KMS-11 (cell line): Measurements from ENCODE around the gene COBL.

Source experiments
- H2AFZ ChIP-seq: fragments of 200-600 bp; sonication (generic); 2 replicates; pipeline ENCODE4 v1.6.1; 2016; ENCODE audit warnings: antibody characterized with exemption, mixed run types, low read depth
- H3K27ac ChIP-seq: fragments of 200-600 bp; sonication (generic); 2 replicates; pipeline ENCODE4 v1.6.1; 2016; ENCODE audit warnings: mild to moderate bottlenecking, mixed run types
- H3K27me3 ChIP-seq: fragments of 200-600 bp; sonication (generic); 2 replicates; pipeline ENCODE4 v1.6.1; 2017; ENCODE audit warnings: mild to moderate bottlenecking, low read depth, mixed run types, moderate library complexity; ENCODE audit not compliant: insufficient read depth
- H3K36me3 ChIP-seq: fragments of 200-600 bp; sonication (generic); 2 replicates; pipeline ENCODE4 v1.6.1; 2017; ENCODE audit warnings: mild to moderate bottlenecking, mixed run types; ENCODE audit not compliant: insufficient read depth
- H3K4me1 ChIP-seq: fragments of 200-600 bp; sonication (generic); 2 replicates; pipeline ENCODE4 v1.6.1; 2016; ENCODE audit warnings: mild to moderate bottlenecking, low read depth, mixed run types; ENCODE audit not compliant: poor library complexity, severe bottlenecking
- H3K4me2 ChIP-seq: fragments of 200-600 bp; sonication (generic); 2 replicates; pipeline ENCODE4 v1.7.0; 2016; ENCODE audit warnings: mild to moderate bottlenecking, mixed run types
- H3K4me3 ChIP-seq: fragments of 200-600 bp; sonication (generic); IDR thresholded peaks from 2 replicates; pipeline ENCODE4 v1.6.1; 2017; ENCODE audit warnings: low read depth, low read length, mixed read lengths; ENCODE audit not compliant: insufficient read depth
- H3K79me2 ChIP-seq: fragments of 200-600 bp; sonication (generic); 2 replicates; pipeline ENCODE4 v1.6.1; 2016; ENCODE audit warnings: low read depth, mixed run types; ENCODE audit not compliant: insufficient read depth
- H3K9ac ChIP-seq: fragments of 200-600 bp; sonication (generic); 2 replicates; pipeline ENCODE4 v1.6.1; 2016; ENCODE audit warnings: mild to moderate bottlenecking, mixed run types
- H4K20me1 ChIP-seq: fragments of 200-600 bp; sonication (generic); 2 replicates; pipeline ENCODE4 v1.6.1; 2016; ENCODE audit warnings: mild to moderate bottlenecking, mixed run types; ENCODE audit not compliant: insufficient read depth
- TF ChIP-seq, protein P1 (sequence below): fragments of 200-600 bp; sonication (generic); conservative IDR thresholded peaks from 2 replicates; pipeline ENCODE4 v1.6.1; 2017; ENCODE audit warnings: low read depth, mild to moderate bottlenecking, antibody characterized with exemption, low read length, moderate library complexity, mixed read lengths

COBL gene

DNA sequence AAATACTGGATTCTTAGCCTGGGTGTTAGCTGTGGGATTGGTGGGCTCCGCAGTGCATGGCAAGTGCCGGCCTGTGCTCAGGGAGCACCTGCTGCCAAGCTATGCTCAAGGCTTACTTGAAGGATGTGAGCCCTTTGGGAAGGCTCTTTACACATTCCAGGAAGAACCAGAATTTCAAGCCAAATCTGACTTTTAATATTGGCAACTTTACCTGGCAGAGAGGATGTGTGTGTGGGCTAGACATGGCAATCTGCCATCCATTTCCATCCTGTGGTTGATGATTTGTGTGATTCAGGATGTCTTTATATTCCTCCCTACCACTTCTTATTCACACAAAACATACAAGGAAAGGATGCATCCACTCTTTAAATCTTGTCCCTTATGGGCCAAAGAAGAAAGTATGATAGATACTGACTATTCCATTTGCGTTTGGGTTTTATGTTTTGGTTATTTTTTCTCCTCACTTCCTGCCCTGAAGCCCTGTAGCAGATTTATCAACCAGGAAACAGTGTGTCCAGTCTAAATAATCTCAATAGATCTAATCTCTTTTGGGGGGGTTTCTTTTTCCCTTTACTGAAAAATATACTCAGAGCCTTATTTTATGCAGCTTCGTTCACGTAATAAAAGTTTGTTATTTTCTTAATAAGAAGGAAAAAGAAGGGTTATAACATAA is 247.1 kb downstream of the COBL start:
- H3K27me3 ChIP-seq, result no peaks in the 10 kb centered on the region
- H3K4me3 ChIP-seq, result no peak overlapping the region
- no peaks in the 10 kb centered on the region for H3K79me2 ChIP-seq
- TF ChIP-seq, protein P1, sequence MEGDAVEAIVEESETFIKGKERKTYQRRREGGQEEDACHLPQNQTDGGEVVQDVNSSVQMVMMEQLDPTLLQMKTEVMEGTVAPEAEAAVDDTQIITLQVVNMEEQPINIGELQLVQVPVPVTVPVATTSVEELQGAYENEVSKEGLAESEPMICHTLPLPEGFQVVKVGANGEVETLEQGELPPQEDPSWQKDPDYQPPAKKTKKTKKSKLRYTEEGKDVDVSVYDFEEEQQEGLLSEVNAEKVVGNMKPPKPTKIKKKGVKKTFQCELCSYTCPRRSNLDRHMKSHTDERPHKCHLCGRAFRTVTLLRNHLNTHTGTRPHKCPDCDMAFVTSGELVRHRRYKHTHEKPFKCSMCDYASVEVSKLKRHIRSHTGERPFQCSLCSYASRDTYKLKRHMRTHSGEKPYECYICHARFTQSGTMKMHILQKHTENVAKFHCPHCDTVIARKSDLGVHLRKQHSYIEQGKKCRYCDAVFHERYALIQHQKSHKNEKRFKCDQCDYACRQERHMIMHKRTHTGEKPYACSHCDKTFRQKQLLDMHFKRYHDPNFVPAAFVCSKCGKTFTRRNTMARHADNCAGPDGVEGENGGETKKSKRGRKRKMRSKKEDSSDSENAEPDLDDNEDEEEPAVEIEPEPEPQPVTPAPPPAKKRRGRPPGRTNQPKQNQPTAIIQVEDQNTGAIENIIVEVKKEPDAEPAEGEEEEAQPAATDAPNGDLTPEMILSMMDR, result no peak
- H3K27ac ChIP-seq, result no peak overlapping the region
- no peak overlapping the region for H2AFZ ChIP-seq
- H3K4me2 ChIP-seq, result no peak overlapping the region
- no peaks in the 10 kb centered on the region for H4K20me1 ChIP-seq
- no peaks in the 10 kb centered on the region for H3K36me3 ChIP-seq
- no peaks in the 10 kb centered on the region for H3K4me1 ChIP-seq
- H3K9ac ChIP-seq, result no peak overlapping the region

DNA sequence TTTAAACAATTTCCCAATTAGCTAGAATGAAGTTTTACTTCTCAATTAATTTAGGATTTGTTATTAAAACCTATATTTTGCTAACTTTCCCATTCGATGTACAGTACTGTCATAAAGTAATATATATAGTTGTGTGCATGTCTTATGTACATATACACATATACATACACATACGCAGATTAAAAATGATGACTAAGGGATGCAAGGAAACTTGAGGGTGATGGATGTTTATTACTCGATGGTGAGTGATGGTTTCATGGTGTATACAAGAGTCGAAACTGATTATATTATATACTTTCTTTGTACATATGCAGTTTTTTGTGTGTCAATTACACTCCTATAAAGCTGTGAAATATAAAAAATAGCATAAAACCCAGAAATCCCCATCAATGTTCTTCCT is 248.2 kb downstream of the COBL start:
- no peak overlapping the region for H3K4me3 ChIP-seq
- no peak overlapping the region for H2AFZ ChIP-seq
- no peaks in the 10 kb centered on the region for H4K20me1 ChIP-seq
- H3K4me2 ChIP-seq, result no peak overlapping the region
- TF ChIP-seq, protein P1, result no peak
- H3K79me2 ChIP-seq, result no peaks in the 10 kb centered on the region
- no peaks in the 10 kb centered on the region for H3K36me3 ChIP-seq
- no peaks in the 10 kb centered on the region for H3K27me3 ChIP-seq
- no peaks in the 10 kb centered on the region for H3K4me1 ChIP-seq
- H3K9ac ChIP-seq, result no peak overlapping the region
- H3K27ac ChIP-seq, result no peak overlapping the region

DNA sequence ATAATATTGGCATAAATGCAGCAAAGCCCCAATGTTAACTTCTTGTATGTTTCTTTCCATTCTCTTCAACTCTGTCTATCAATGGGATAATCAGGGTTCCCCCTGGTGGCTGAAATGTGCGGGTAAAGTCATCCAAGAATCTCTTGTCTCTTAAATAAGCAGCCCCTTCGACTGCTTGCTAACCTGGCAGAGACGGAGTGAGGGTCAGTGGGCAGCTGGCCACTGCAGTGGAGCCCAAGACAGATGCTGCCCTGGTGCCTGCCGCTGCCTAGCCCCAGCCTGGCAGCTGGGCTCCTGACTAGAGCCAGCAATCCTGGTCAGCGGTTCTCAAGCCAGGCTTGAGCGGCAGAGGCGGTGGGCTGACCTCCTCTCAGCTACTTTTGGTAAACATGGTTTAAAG is 248.9 kb downstream of the COBL start:
- Histone ChIP-seq H3K36me3 (no peaks in the 10 kb centered on the region), H3K79me2 (no peaks in the 10 kb centered on the region), H3K27ac (no peak overlapping the region), H3K4me3 (no peak overlapping the region), H3K4me1 (no peaks in the 10 kb centered on the region), H3K4me2 (no peak overlapping the region), H4K20me1 (no peaks in the 10 kb centered on the region), H3K9ac (no peak overlapping the region), H2AFZ (no peak overlapping the region), H3K27me3 (no peaks in the 10 kb centered on the region)
- TF ChIP-seq, protein P1, result peak; percentile 89

DNA sequence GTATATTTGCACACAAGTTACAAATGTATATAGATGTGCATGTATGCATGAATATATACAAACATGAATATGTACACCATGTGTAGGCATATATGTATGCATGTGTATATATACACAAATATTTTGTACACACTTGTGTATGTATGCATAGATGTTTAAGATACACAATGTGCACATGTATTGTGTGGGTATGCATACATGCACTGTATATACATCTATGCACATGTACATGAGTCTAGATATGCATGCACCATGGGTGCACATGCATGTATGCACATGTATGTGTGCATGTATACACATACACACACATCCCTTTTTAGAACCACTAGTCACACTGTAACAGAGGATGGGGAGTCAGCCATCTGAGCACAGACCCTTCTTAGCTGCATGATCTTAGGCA is 249.4 kb downstream of the COBL start:
- no peak overlapping the region for H3K27ac ChIP-seq
- TF ChIP-seq, protein P1, result no peak
- no peaks in the 10 kb centered on the region for H3K79me2 ChIP-seq
- H4K20me1 ChIP-seq, result no peaks in the 10 kb centered on the region
- no peaks in the 10 kb centered on the region for H3K36me3 ChIP-seq
- no peaks in the 10 kb centered on the region for H3K27me3 ChIP-seq
- H3K4me2 ChIP-seq, result no peak overlapping the region
- no peak overlapping the region for H2AFZ ChIP-seq
- no peak overlapping the region for H3K9ac ChIP-seq
- H3K4me1 ChIP-seq, result no peaks in the 10 kb centered on the region
- no peak overlapping the region for H3K4me3 ChIP-seq
